HCT116 (cell line): Measurements from ENCODE around the gene RRAD. TPM values are rescaled to one million over a fixed set of nuclear protein-coding genes. Genes with fewer than 3 reads are reported as not detected.
A peak's percentile ranks its signal among the peaks of the same experiment; 100 is the strongest.

Experiments used
- ATAC-seq: fragments of 200-7000 bp; cut with Tn5 transposase; 2 replicates; pipeline ENCODE4 v1.9.1; 2020; ENCODE audit warnings: mild to moderate bottlenecking, moderate library complexity
- BruUV-seq: library from RNA; stranded (reverse); fragments of 400-500 nt; replicated peaks from 2 replicates; lab custom pipeline; 2021; lab: Mats Ljungman, UMichigan
- CTCF ChIA-PET: fragments of 300-600 bp; sonication (Branson Sonifier 250); formaldehyde crosslinking; loops from one replicate; lab custom pipeline; 2021; ENCODE audit warnings: antibody characterized with exemption; lab: Charles Lee
- POLR2A ChIA-PET: fragments of 300-600, 350-600 bp; sonication (Branson Sonifier 250); formaldehyde crosslinking; loops from one replicate; lab custom pipeline; 2021; ENCODE audit warnings: antibody characterized with exemption; lab: Charles Lee
- RAD21 ChIA-PET, 2 experiments: fragments of 300-600 bp; sonication (Branson Sonifier 250); formaldehyde crosslinking; loops; one replicate each; lab custom pipeline; 2023; ENCODE audit warnings: low total read pairs in 2 of 2; ENCODE audit not compliant: uncharacterized antibody in 2 of 2, unreplicated experiment in 2 of 2, low non-redundant PET in 1 of 2; lab: Charles Lee
- DNase-seq: peaks from one replicate; pipeline ENCODE4 v3.0.0-alpha.2; 2010; ENCODE audit warnings: low read depth, low spot score
- H2AFZ ChIP-seq: fragments of 200-600 bp; shearing (Covaris generic), sonication (generic); 2 replicates; pipeline ENCODE4 v1.6.1; 2017; ENCODE audit warnings: low read depth, mixed run types, mixed read lengths, antibody characterized with exemption, low read length; ENCODE audit not compliant: poor library complexity, severe bottlenecking
- H3K27ac ChIP-seq: 2 replicates; pipeline ENCODE4 v1.5.1; 2012; ENCODE audit warnings: low read depth, low read length
- H3K27me3 ChIP-seq: fragments of 200-600 bp; sonication (generic); 2 replicates; pipeline ENCODE4 v1.6.1; 2016; ENCODE audit warnings: mixed run types, low read length, mixed read lengths; ENCODE audit not compliant: insufficient read depth
- H3K36me3 ChIP-seq, 2 experiments: fragments of 200-500 bp in 1 of 2; fragments of 200-600 bp in 1 of 2; sonication (Bioruptor generic) in 1 of 2; sonication (generic) in 1 of 2; 2 replicates each; pipeline versions ENCODE4 v1.5.1 to v1.6.1; 2014 to 2016; ENCODE audit warnings: low read length in 2 of 2, inconsistent platforms in 1 of 2, mixed read lengths in 1 of 2, mixed run types in 1 of 2; ENCODE audit not compliant: insufficient read depth in 2 of 2, control insufficient read depth in 1 of 2
- H3K4me1 ChIP-seq, 2 experiments: fragments of 200-600 bp in 1 of 2; sonication (generic) in 1 of 2; 2 replicates each; pipeline versions ENCODE4 v1.5.1 to v1.6.1; 2012 to 2017; ENCODE audit warnings: low read length in 2 of 2, inconsistent platforms in 1 of 2, mild to moderate bottlenecking in 1 of 2, mixed read lengths in 1 of 2, mixed run types in 1 of 2, moderate library complexity in 1 of 2; ENCODE audit not compliant: insufficient read depth in 2 of 2, control insufficient read depth in 1 of 2
- H3K4me2 ChIP-seq: fragments of 200-600 bp; sonication (generic); 2 replicates; pipeline ENCODE4 v1.6.1; 2017; ENCODE audit warnings: mixed run types, low read length, mixed read lengths
- H3K4me3 ChIP-seq, 2 experiments: fragments of 200-600 bp in 1 of 2; sonication (generic) in 1 of 2; replicated peaks in 1 of 2; 2 replicates each; pipeline ENCODE4 v1.5.1; 2011 to 2016; ENCODE audit warnings: low read length in 2 of 2, control low read depth in 1 of 2, low read depth in 1 of 2, mild to moderate bottlenecking in 1 of 2, mixed read lengths in 1 of 2, mixed run types in 1 of 2
- H3K79me2 ChIP-seq: fragments of 200-600 bp; sonication (generic); 2 replicates; pipeline ENCODE4 v1.6.1; 2017; ENCODE audit warnings: mild to moderate bottlenecking, mixed run types, low read length, moderate library complexity, mixed read lengths; ENCODE audit not compliant: insufficient read depth
- H3K9ac ChIP-seq: fragments of 200-600 bp; sonication (generic); 2 replicates; pipeline ENCODE4 v1.6.1; 2016; ENCODE audit warnings: low read length, mixed read lengths
- H3K9me2 ChIP-seq: fragments of 200-600 bp; sonication (generic), shearing (Covaris generic); 2 replicates; pipeline ENCODE4 v1.6.1; 2017; ENCODE audit warnings: mixed run types, mild to moderate bottlenecking, moderate library complexity; ENCODE audit not compliant: insufficient read depth
- H3K9me3 ChIP-seq, 2 experiments: fragments of 200-500 bp in 1 of 2; fragments of 200-600 bp in 1 of 2; sonication (Bioruptor generic) in 1 of 2; sonication (generic) in 1 of 2; 2 replicates each; pipeline ENCODE4 v1.6.1; 2014 to 2017; ENCODE audit warnings: low read length in 2 of 2, mixed read lengths in 2 of 2, inconsistent platforms in 1 of 2, low read depth in 1 of 2, mild to moderate bottlenecking in 1 of 2, mixed run types in 1 of 2, moderate library complexity in 1 of 2; ENCODE audit not compliant: control insufficient read depth in 1 of 2, insufficient read depth in 1 of 2
- H4K20me1 ChIP-seq: fragments of 200-600 bp; sonication (generic), shearing (Covaris generic); 2 replicates; pipeline ENCODE4 v1.6.1; 2017; ENCODE audit warnings: mixed run types, mild to moderate bottlenecking, moderate library complexity; ENCODE audit not compliant: insufficient read depth
- CBX3 ChIP-seq: IDR thresholded peaks from 2 replicates; pipeline ENCODE4 v1.6.1; 2012; ENCODE audit warnings: low read depth
- CEBPB ChIP-seq: IDR thresholded peaks from 2 replicates; pipeline ENCODE4 v1.6.1; 2012; ENCODE audit warnings: low read depth
- CTCF ChIP-seq, 3 experiments: fragments of 200-600 bp in 1 of 3; sonication (generic) in 1 of 3; IDR thresholded peaks in 2 of 3; conservative IDR thresholded peaks in 1 of 3; 2 replicates each; pipeline ENCODE4 v1.5.1; 2012 to 2017; ENCODE audit warnings: low read depth in 2 of 3, low read length in 2 of 3, antibody characterized with exemption in 1 of 3, borderline replicate concordance in 1 of 3, control low read depth in 1 of 3, mild to moderate bottlenecking in 1 of 3, mixed read lengths in 1 of 3, mixed run types in 1 of 3, moderate library complexity in 1 of 3; ENCODE audit not compliant: insufficient read depth in 1 of 3
- EGR1 ChIP-seq: IDR thresholded peaks from 2 replicates; pipeline ENCODE4 v1.6.1; 2012; ENCODE audit warnings: low read depth
- EZH2phosphoT487 ChIP-seq: fragments of 200-600 bp; IDR thresholded peaks from 2 replicates; pipeline ENCODE4 v1.6.1; 2018; ENCODE audit warnings: antibody characterized with exemption, borderline replicate concordance
- JUND ChIP-seq: IDR thresholded peaks from 2 replicates; pipeline ENCODE4 v1.6.1; 2012
- MAX ChIP-seq: IDR thresholded peaks from 2 replicates; pipeline ENCODE4 v1.6.1; 2012
- RAD21 ChIP-seq: IDR thresholded peaks from 2 replicates; pipeline ENCODE4 v1.6.1; 2012; ENCODE audit warnings: low read depth, mild to moderate bottlenecking
- REST ChIP-seq: IDR thresholded peaks from 2 replicates; pipeline ENCODE4 v1.6.1; 2012; ENCODE audit warnings: low read depth
- SIN3A ChIP-seq: IDR thresholded peaks from 2 replicates; pipeline ENCODE4 v1.6.1; 2012; ENCODE audit warnings: low read depth
- SP1 ChIP-seq: IDR thresholded peaks from 2 replicates; pipeline ENCODE4 v1.6.1; 2012; ENCODE audit warnings: low read depth
- TCF7L2 ChIP-seq: IDR thresholded peaks from 2 replicates; pipeline ENCODE4 v1.7.0; 2011; ENCODE audit warnings: borderline replicate concordance, inconsistent platforms; ENCODE audit not compliant: insufficient read depth, insufficient read length; ENCODE audit errors: extremely low read depth
- YY1 ChIP-seq: IDR thresholded peaks from 2 replicates; pipeline ENCODE4 v1.6.1; 2011; ENCODE audit warnings: low read length, low read depth, moderate library complexity, mild to moderate bottlenecking; ENCODE audit not compliant: insufficient replicate concordance; ENCODE audit errors: extremely low read depth
- ZBTB33 ChIP-seq: IDR thresholded peaks from 2 replicates; pipeline ENCODE4 v1.6.1; 2011; ENCODE audit warnings: mild to moderate bottlenecking, low read length, moderate library complexity; ENCODE audit not compliant: insufficient replicate concordance; ENCODE audit errors: extremely low read depth
- ZNF274 ChIP-seq: fragments of 200-500 bp; sonication (Bioruptor generic); IDR thresholded peaks from 2 replicates; pipeline ENCODE4 v1.6.1; 2014; ENCODE audit warnings: mild to moderate bottlenecking, low read depth, low read length, inconsistent platforms
- intact Hi-C: fragments of 100-400 bp; cut with micrococcal nuclease; formaldehyde crosslinking; loops from 2 replicates; pipeline ENCODE4 v1.10.0; 2022
- total RNA-seq: library from RNA; stranded (reverse); gene quantifications from one replicate; pipeline ENCODE4 v1.2.1, GENCODE V29; 2021; ENCODE audit not compliant: unreplicated experiment

RRAD gene
- total RNA-seq, 1 experiment from 2014 or later = 2.2 TPM

GRCh38 chr16:66905633-66906539 lies 19.4 kb downstream of the RRAD start:
- Histone ChIP-seq H3K4me2 (peak overlapping the region; percentile 42), H2AFZ (no peak overlapping the region), H3K79me2 (no peaks in the 10 kb centered on the region), H3K9me3 (no peaks in the 10 kb centered on the region), H3K27me3 (no peaks in the 10 kb centered on the region), H3K4me1 (peaks cover 10 to 17% of the 10 kb centered on the region in 2 experiments), H3K4me3 (no peak overlapping the region), H3K9ac (no peak overlapping the region), H4K20me1 (no peaks in the 10 kb centered on the region), H3K36me3 (no peaks in the 10 kb centered on the region), H3K9me2 (no peaks in the 10 kb centered on the region), H3K27ac (no peak overlapping the region)
- no peak for TF ChIP-seq JUND
- TF ChIP-seq TCF7L2 = no peak
- no peak for TF ChIP-seq ZBTB33
- no peak for TF ChIP-seq RAD21
- no peak for TF ChIP-seq MAX
- no peak for TF ChIP-seq REST
- TF ChIP-seq SIN3A = no peak
- TF ChIP-seq EGR1 = no peak
- no peak for TF ChIP-seq CBX3
- no peak for TF ChIP-seq EZH2phosphoT487
- no peak for TF ChIP-seq CEBPB
- TF ChIP-seq YY1 = no peak
- no peak for TF ChIP-seq CTCF (IDR thresholded peaks at IDR 0.05 in 2 of 3, conservative IDR thresholded peaks at IDR 0.05 in 1 of 3; ENCODE audit: borderline replicate concordance in 1 of 3, insufficient read depth in 1 of 3, low read depth in 2 of 3, low read length in 2 of 3)
- TF ChIP-seq SP1 = no peak
- TF ChIP-seq ZNF274 = no peak
- intact Hi-C loops = no loop called here
- no TSS peak for BruUV-seq
- CTCF ChIA-PET = interaction anchor here (0.8 to 1.0 kb wide), 2 partner anchors 11 to 23 kb away, joined by 4 to 5 read pairs; no protein-coding TSS in a partner anchor
- RAD21 ChIA-PET = no interaction called here
- POLR2A ChIA-PET = no interaction called here
- DNase-seq = no peak
- peak; percentile 35; the same call in 1 of the 2 replicates for ATAC-seq
